HCT116 (cell line): ENCODE data around the gene PCDHGB3. TPM values are rescaled to one million over a fixed set of nuclear protein-coding genes. Genes with fewer than 3 reads are reported as not detected.

ENCODE experiments used
- ATAC-seq: fragments of 200-7000 bp; cut with Tn5 transposase; 2 replicates; pipeline ENCODE4 v1.9.1; 2020; ENCODE audit warnings: mild to moderate bottlenecking, moderate library complexity
- Bru-seq: library from RNA; stranded (reverse); fragments of 400-500 nt; gene quantifications from one replicate; lab custom pipeline; 2021; lab: Mats Ljungman, UMichigan
- BruChase-seq, 2 experiments: library from RNA; stranded (reverse); fragments of 400-500 nt; gene quantifications; one replicate each; lab custom pipeline; 2021; lab: Mats Ljungman, UMichigan
- BruUV-seq: library from RNA; stranded (reverse); fragments of 400-500 nt; replicated peaks from 2 replicates; lab custom pipeline; 2021; lab: Mats Ljungman, UMichigan
- CTCF ChIA-PET: fragments of 300-600 bp; sonication (Branson Sonifier 250); formaldehyde crosslinking; loops from one replicate; lab custom pipeline; 2021; ENCODE audit warnings: antibody characterized with exemption; lab: Charles Lee
- POLR2A ChIA-PET: fragments of 300-600, 350-600 bp; sonication (Branson Sonifier 250); formaldehyde crosslinking; loops from one replicate; lab custom pipeline; 2021; ENCODE audit warnings: antibody characterized with exemption; lab: Charles Lee
- RAD21 ChIA-PET, 2 experiments: fragments of 300-600 bp; sonication (Branson Sonifier 250); formaldehyde crosslinking; loops; one replicate each; lab custom pipeline; 2023; ENCODE audit warnings: low total read pairs in 2 of 2; ENCODE audit not compliant: uncharacterized antibody in 2 of 2, unreplicated experiment in 2 of 2, low non-redundant PET in 1 of 2; lab: Charles Lee
- DNase-seq: peaks from one replicate; pipeline ENCODE4 v3.0.0-alpha.2; 2010; ENCODE audit warnings: low read depth, low spot score
- H2AFZ ChIP-seq: fragments of 200-600 bp; shearing (Covaris generic), sonication (generic); 2 replicates; pipeline ENCODE4 v1.6.1; 2017; ENCODE audit warnings: low read depth, mixed run types, mixed read lengths, antibody characterized with exemption, low read length; ENCODE audit not compliant: poor library complexity, severe bottlenecking
- H3K27ac ChIP-seq: 2 replicates; pipeline ENCODE4 v1.5.1; 2012; ENCODE audit warnings: low read depth, low read length
- H3K27me3 ChIP-seq: fragments of 200-600 bp; sonication (generic); 2 replicates; pipeline ENCODE4 v1.6.1; 2016; ENCODE audit warnings: mixed run types, low read length, mixed read lengths; ENCODE audit not compliant: insufficient read depth
- H3K36me3 ChIP-seq, 2 experiments: fragments of 200-500 bp in 1 of 2; fragments of 200-600 bp in 1 of 2; sonication (Bioruptor generic) in 1 of 2; sonication (generic) in 1 of 2; 2 replicates each; pipeline versions ENCODE4 v1.5.1 to v1.6.1; 2014 to 2016; ENCODE audit warnings: low read length in 2 of 2, inconsistent platforms in 1 of 2, mixed read lengths in 1 of 2, mixed run types in 1 of 2; ENCODE audit not compliant: insufficient read depth in 2 of 2, control insufficient read depth in 1 of 2
- H3K4me1 ChIP-seq, 2 experiments: fragments of 200-600 bp in 1 of 2; sonication (generic) in 1 of 2; 2 replicates each; pipeline versions ENCODE4 v1.5.1 to v1.6.1; 2012 to 2017; ENCODE audit warnings: low read length in 2 of 2, inconsistent platforms in 1 of 2, mild to moderate bottlenecking in 1 of 2, mixed read lengths in 1 of 2, mixed run types in 1 of 2, moderate library complexity in 1 of 2; ENCODE audit not compliant: insufficient read depth in 2 of 2, control insufficient read depth in 1 of 2
- H3K4me2 ChIP-seq: fragments of 200-600 bp; sonication (generic); 2 replicates; pipeline ENCODE4 v1.6.1; 2017; ENCODE audit warnings: mixed run types, low read length, mixed read lengths
- H3K4me3 ChIP-seq, 2 experiments: fragments of 200-600 bp in 1 of 2; sonication (generic) in 1 of 2; replicated peaks in 1 of 2; 2 replicates each; pipeline ENCODE4 v1.5.1; 2011 to 2016; ENCODE audit warnings: low read length in 2 of 2, control low read depth in 1 of 2, low read depth in 1 of 2, mild to moderate bottlenecking in 1 of 2, mixed read lengths in 1 of 2, mixed run types in 1 of 2
- H3K79me2 ChIP-seq: fragments of 200-600 bp; sonication (generic); 2 replicates; pipeline ENCODE4 v1.6.1; 2017; ENCODE audit warnings: mild to moderate bottlenecking, mixed run types, low read length, moderate library complexity, mixed read lengths; ENCODE audit not compliant: insufficient read depth
- H3K9ac ChIP-seq: fragments of 200-600 bp; sonication (generic); 2 replicates; pipeline ENCODE4 v1.6.1; 2016; ENCODE audit warnings: low read length, mixed read lengths
- H3K9me2 ChIP-seq: fragments of 200-600 bp; sonication (generic), shearing (Covaris generic); 2 replicates; pipeline ENCODE4 v1.6.1; 2017; ENCODE audit warnings: mixed run types, mild to moderate bottlenecking, moderate library complexity; ENCODE audit not compliant: insufficient read depth
- H3K9me3 ChIP-seq, 2 experiments: fragments of 200-500 bp in 1 of 2; fragments of 200-600 bp in 1 of 2; sonication (Bioruptor generic) in 1 of 2; sonication (generic) in 1 of 2; 2 replicates each; pipeline ENCODE4 v1.6.1; 2014 to 2017; ENCODE audit warnings: low read length in 2 of 2, mixed read lengths in 2 of 2, inconsistent platforms in 1 of 2, low read depth in 1 of 2, mild to moderate bottlenecking in 1 of 2, mixed run types in 1 of 2, moderate library complexity in 1 of 2; ENCODE audit not compliant: control insufficient read depth in 1 of 2, insufficient read depth in 1 of 2
- H4K20me1 ChIP-seq: fragments of 200-600 bp; sonication (generic), shearing (Covaris generic); 2 replicates; pipeline ENCODE4 v1.6.1; 2017; ENCODE audit warnings: mixed run types, mild to moderate bottlenecking, moderate library complexity; ENCODE audit not compliant: insufficient read depth
- CEBPB ChIP-seq: IDR thresholded peaks from 2 replicates; pipeline ENCODE4 v1.6.1; 2012; ENCODE audit warnings: low read depth
- CTCF ChIP-seq, 3 experiments: fragments of 200-600 bp in 1 of 3; sonication (generic) in 1 of 3; IDR thresholded peaks in 2 of 3; conservative IDR thresholded peaks in 1 of 3; 2 replicates each; pipeline ENCODE4 v1.5.1; 2012 to 2017; ENCODE audit warnings: low read depth in 2 of 3, low read length in 2 of 3, antibody characterized with exemption in 1 of 3, borderline replicate concordance in 1 of 3, control low read depth in 1 of 3, mild to moderate bottlenecking in 1 of 3, mixed read lengths in 1 of 3, mixed run types in 1 of 3, moderate library complexity in 1 of 3; ENCODE audit not compliant: insufficient read depth in 1 of 3
- EGR1 ChIP-seq: IDR thresholded peaks from 2 replicates; pipeline ENCODE4 v1.6.1; 2012; ENCODE audit warnings: low read depth
- EZH2 ChIP-seq: fragments of 200-600 bp; sonication (generic); IDR thresholded peaks from 2 replicates; pipeline ENCODE4 v1.6.1; 2017; ENCODE audit warnings: antibody characterized with exemption, mixed run types
- FOSL1 ChIP-seq: IDR thresholded peaks from 2 replicates; pipeline ENCODE4 v1.6.1; 2012; ENCODE audit warnings: low read depth
- POLR2A ChIP-seq: IDR thresholded peaks from 2 replicates; pipeline ENCODE4 v1.7.0; 2011; ENCODE audit warnings: borderline replicate concordance; ENCODE audit not compliant: insufficient read depth, insufficient read length; ENCODE audit errors: extremely low read depth
- RAD21 ChIP-seq: IDR thresholded peaks from 2 replicates; pipeline ENCODE4 v1.6.1; 2012; ENCODE audit warnings: low read depth, mild to moderate bottlenecking
- REST ChIP-seq: IDR thresholded peaks from 2 replicates; pipeline ENCODE4 v1.6.1; 2012; ENCODE audit warnings: low read depth
- SP1 ChIP-seq: IDR thresholded peaks from 2 replicates; pipeline ENCODE4 v1.6.1; 2012; ENCODE audit warnings: low read depth
- YY1 ChIP-seq: IDR thresholded peaks from 2 replicates; pipeline ENCODE4 v1.6.1; 2011; ENCODE audit warnings: low read length, low read depth, moderate library complexity, mild to moderate bottlenecking; ENCODE audit not compliant: insufficient replicate concordance; ENCODE audit errors: extremely low read depth
- ZFX ChIP-seq: fragments of 450-650 bp; IDR thresholded peaks from 2 replicates; pipeline ENCODE4 v1.6.1; 2017
- ZNF274 ChIP-seq: fragments of 200-500 bp; sonication (Bioruptor generic); IDR thresholded peaks from 2 replicates; pipeline ENCODE4 v1.6.1; 2014; ENCODE audit warnings: mild to moderate bottlenecking, low read depth, low read length, inconsistent platforms
- intact Hi-C: fragments of 100-400 bp; cut with micrococcal nuclease; formaldehyde crosslinking; loops from 2 replicates; pipeline ENCODE4 v1.10.0; 2022
- long read RNA-seq: library from polyadenylated mRNA; unstranded; transcript quantifications from one replicate; pipeline ENCODE4 v2.0.0, GENCODE V29; 2021; ENCODE audit not compliant: unreplicated experiment
- polyA plus RNA-seq: library from polyadenylated mRNA; unstranded; fragments of >200 nt; gene quantifications from 2 replicates; pipeline ENCODE4 v1.2.1, GENCODE V29; 2012; ENCODE audit warnings: missing spikeins
- total RNA-seq: library from RNA; stranded (reverse); gene quantifications from one replicate; pipeline ENCODE4 v1.2.1, GENCODE V29; 2021; ENCODE audit not compliant: unreplicated experiment

Gene PCDHGB3
- 0.10 TPM for total RNA-seq
- 0.03 and 0.10 TPM in 2 replicates for polyA plus RNA-seq
- Bru-seq, nascent RNA: percentile 24 among the genes with signal in this experiment
- percentile 32 among the genes with signal in this experiment for BruChase-seq, experiment 1, labeled RNA remaining after a 6-hour chase
- percentile 32 among the genes with signal in this experiment for BruChase-seq, experiment 2, labeled RNA remaining after a 2-hour chase
- long read RNA-seq: 0 reads

GRCh38 chr5:141369994-141370848 lies at the start of gene PCDHGB3:
TSS of gene PCDHGB3 (plus strand) at chr5:141370242. CDS start at chr5:141370395, 153 bp downstream.
- ATAC-seq (no peak), DNase-seq (no peak)
- H3K4me3 ChIP-seq: no peak within 1 kb of the TSS
- peaks cover 0 to 12% of the 10 kb centered on the region in 2 experiments; a peak in 2 of 4 replicates for H3K9me3 ChIP-seq
- H3K4me1 ChIP-seq: no peaks in the 10 kb centered on the region
- intact Hi-C loops: no loop called here
- no peak within 1 kb of the TSS for H3K27ac ChIP-seq
- H3K9me2 ChIP-seq: no peaks in the 10 kb centered on the region
- H3K4me2 ChIP-seq: no peak within 1 kb of the TSS
- ChIA-PET POLR2A (no interaction called here), CTCF (interaction anchor here (1.1 to 1.4 kb wide), 2 partner anchors 188 to 194 kb away, joined by 3 to 6 read pairs; no protein-coding TSS in a partner anchor), RAD21 (interaction anchor here in 1 of 2 experiments (0.6 kb wide), 1 partner anchor 266 kb away, joined by 3 read pairs; no protein-coding TSS in a partner anchor)
- no peak within 1 kb of the TSS for H3K9ac ChIP-seq
- no peaks in the 10 kb centered on the region for H3K36me3 ChIP-seq
- no peaks in the 10 kb centered on the region for H4K20me1 ChIP-seq
- BruUV-seq: no TSS peak
- H3K27me3 ChIP-seq: no peaks in the 10 kb centered on the region
- H2AFZ ChIP-seq: no peak within 1 kb of the TSS
- TF ChIP-seq RAD21 (0 out of 2 replicates have a peak, but pooled peaks have one; percentile 10), YY1 (no peak)
- H3K79me2 ChIP-seq: no peaks in the 10 kb centered on the region

- Histone ChIP-seq H3K9me3 (peaks cover 19 to 26% of the 10 kb centered on the region in 2 experiments), H3K27ac (no peak overlapping the region), H2AFZ (no peak overlapping the region), H3K79me2 (peaks cover 25% of the 10 kb centered on the region), H3K4me2 (no peak overlapping the region), H3K36me3 (peaks cover 2 to 19% of the 10 kb centered on the region in 2 experiments; a peak in 2 of 4 replicates), H3K27me3 (no peaks in the 10 kb centered on the region), H3K9ac (no peak overlapping the region), H3K4me3 (no peak overlapping the region), H3K4me1 (peaks cover 4 to 13% of the 10 kb centered on the region in 2 experiments; a peak in 3 of 4 replicates), H4K20me1 (no peaks in the 10 kb centered on the region), H3K9me2 (no peaks in the 10 kb centered on the region)
- ATAC-seq: no peak
- no peak for DNase-seq
- CTCF ChIA-PET: no interaction called here
- no TSS peak for BruUV-seq
- RAD21 ChIA-PET: no interaction called here
- POLR2A ChIA-PET: no interaction called here
- intact Hi-C loops: no loop called here
- TF ChIP-seq CEBPB (no peak), POLR2A (no peak), YY1 (no peak), CTCF (IDR thresholded peaks at IDR 0.05 in 2 of 3, conservative IDR thresholded peaks at IDR 0.05 in 1 of 3; ENCODE audit: borderline replicate concordance in 1 of 3, insufficient read depth in 1 of 3, low read depth in 2 of 3, low read length in 2 of 3) (no peak), EGR1 (no peak), REST (no peak), EZH2 (no peak), ZNF274 (no peak), SP1 (no peak), ZFX (no peak), FOSL1 (no peak)
These were observed 47.8 kb upstream of the PCDHGB3 start for GRCh38 chr5:141322261-141322660.
